Glutamatergic neuron (in vitro differentiated cells): ENCODE data around the gene BTNL8. TPM values are rescaled to one million over a fixed set of nuclear protein-coding genes. Genes with fewer than 3 reads are reported as not detected.
A peak's percentile ranks its signal among the peaks of the same experiment; 100 is the strongest.

ENCODE experiments used
- DNase-seq: peaks from one replicate; pipeline ENCODE4 v3.0.0; 2022
- H3K27ac Mint-ChIP-seq: one replicate; pipeline ENCODE4 v1.8.0; 2020; ENCODE audit warnings: mild to moderate bottlenecking, mixed read lengths, inconsistent platforms; ENCODE audit not compliant: unreplicated experiment
- H3K27me3 Mint-ChIP-seq: one replicate; pipeline ENCODE4 v1.8.0; 2020; ENCODE audit warnings: mild to moderate bottlenecking, moderate library complexity, mixed read lengths, inconsistent platforms; ENCODE audit not compliant: unreplicated experiment
- H3K36me3 Mint-ChIP-seq: one replicate; pipeline ENCODE4 v1.8.0; 2020; ENCODE audit warnings: mild to moderate bottlenecking, mixed read lengths, inconsistent platforms; ENCODE audit not compliant: unreplicated experiment
- H3K4me1 Mint-ChIP-seq: one replicate; pipeline ENCODE4 v1.8.0; 2020; ENCODE audit warnings: mild to moderate bottlenecking, low read depth, mixed read lengths, inconsistent platforms; ENCODE audit not compliant: unreplicated experiment
- H3K4me3 Mint-ChIP-seq: one replicate; pipeline ENCODE4 v1.8.0; 2020; ENCODE audit warnings: mild to moderate bottlenecking, mixed read lengths, inconsistent platforms; ENCODE audit not compliant: unreplicated experiment
- H3K9me3 Mint-ChIP-seq: one replicate; pipeline ENCODE4 v1.8.0; 2020; ENCODE audit warnings: mild to moderate bottlenecking, moderate library complexity, mixed read lengths, inconsistent platforms; ENCODE audit not compliant: unreplicated experiment
- total RNA-seq: library from RNA; stranded (reverse); fragmentation: NEBNext Ultra II Directional; extraction: Animal tissue kit (Norgen Biotek cat#: 25700); gene quantifications from one replicate; pipeline ENCODE4 v1.2.1, GENCODE V29; 2021; ENCODE audit not compliant: unreplicated experiment
- TF ChIP-seq, protein P1 (sequence below): fragments of 200-600 bp; sonication (generic); IDR thresholded peaks from one replicate; pipeline ENCODE4 v1.5.0; 2021; ENCODE audit not compliant: partially characterized antibody, unreplicated experiment

BTNL8 gene
- total RNA-seq, 1 donor from 2014 or later: not detected

DNA sequence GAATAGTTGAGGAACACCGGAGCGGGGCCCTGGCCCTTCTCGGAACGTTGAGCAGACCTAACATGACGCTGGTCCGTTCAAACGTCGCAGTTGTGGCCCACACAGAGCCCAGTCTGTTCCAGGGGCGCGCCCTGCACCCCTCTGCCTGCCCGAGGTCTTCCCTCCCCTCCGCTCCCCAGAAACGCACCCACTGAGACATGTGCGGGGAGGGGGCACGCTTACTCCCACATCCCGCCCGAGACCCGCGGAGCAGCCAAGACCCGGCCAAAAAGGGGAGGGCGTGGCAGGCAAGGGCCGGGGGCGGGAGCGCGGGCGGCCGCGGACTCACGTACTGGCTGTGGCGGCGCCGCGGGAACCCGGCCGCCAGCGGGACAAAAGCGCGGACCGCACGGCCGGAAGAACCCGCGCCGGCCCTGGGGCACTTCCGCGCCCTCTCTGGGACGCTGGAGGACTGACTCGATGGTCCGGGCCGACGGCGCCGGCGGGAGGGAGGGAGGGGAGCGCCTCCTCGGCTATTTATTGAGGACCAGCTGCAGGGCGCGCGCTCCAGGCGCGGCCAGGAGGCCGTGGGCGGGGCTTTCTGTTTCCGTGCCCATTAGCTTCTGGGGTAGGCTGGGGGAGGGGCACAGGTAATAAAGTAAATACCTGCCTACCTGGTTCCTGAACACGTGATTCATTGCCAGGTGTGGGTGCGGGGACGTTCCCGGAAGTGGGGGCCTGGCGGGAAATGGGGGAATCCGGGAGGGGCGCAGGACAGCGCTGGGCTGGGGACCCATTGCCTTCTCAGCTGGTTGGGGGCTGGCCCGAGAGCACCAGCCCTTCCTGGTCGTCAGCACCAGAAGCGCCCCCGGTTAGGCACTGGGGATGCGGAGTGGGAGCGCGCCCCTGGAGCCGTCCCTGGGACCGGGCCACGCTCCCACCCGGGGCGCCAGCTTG is 37.8 kb upstream of the BTNL8 start, which contains the start of gene ZFP62:
Gene ZFP62 (minus strand): TSS at position 390 of the 936 bp plus-strand sequence. CDS start 57 bp downstream, at position 333.
- Mint-ChIP-seq H3K36me3 (no peaks in the 10 kb centered on the region), H3K27me3 (peaks cover 3% of the 10 kb centered on the region), H3K9me3 (no peaks in the 10 kb centered on the region), H3K4me1 (peaks cover 4% of the 10 kb centered on the region), H3K27ac (peak within 1 kb of the TSS; percentile 81), H3K4me3 (peak within 1 kb of the TSS; percentile 94)
- TF ChIP-seq, protein P1, sequence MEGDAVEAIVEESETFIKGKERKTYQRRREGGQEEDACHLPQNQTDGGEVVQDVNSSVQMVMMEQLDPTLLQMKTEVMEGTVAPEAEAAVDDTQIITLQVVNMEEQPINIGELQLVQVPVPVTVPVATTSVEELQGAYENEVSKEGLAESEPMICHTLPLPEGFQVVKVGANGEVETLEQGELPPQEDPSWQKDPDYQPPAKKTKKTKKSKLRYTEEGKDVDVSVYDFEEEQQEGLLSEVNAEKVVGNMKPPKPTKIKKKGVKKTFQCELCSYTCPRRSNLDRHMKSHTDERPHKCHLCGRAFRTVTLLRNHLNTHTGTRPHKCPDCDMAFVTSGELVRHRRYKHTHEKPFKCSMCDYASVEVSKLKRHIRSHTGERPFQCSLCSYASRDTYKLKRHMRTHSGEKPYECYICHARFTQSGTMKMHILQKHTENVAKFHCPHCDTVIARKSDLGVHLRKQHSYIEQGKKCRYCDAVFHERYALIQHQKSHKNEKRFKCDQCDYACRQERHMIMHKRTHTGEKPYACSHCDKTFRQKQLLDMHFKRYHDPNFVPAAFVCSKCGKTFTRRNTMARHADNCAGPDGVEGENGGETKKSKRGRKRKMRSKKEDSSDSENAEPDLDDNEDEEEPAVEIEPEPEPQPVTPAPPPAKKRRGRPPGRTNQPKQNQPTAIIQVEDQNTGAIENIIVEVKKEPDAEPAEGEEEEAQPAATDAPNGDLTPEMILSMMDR: no peak
- DNase-seq: peak; percentile 95

DNA sequence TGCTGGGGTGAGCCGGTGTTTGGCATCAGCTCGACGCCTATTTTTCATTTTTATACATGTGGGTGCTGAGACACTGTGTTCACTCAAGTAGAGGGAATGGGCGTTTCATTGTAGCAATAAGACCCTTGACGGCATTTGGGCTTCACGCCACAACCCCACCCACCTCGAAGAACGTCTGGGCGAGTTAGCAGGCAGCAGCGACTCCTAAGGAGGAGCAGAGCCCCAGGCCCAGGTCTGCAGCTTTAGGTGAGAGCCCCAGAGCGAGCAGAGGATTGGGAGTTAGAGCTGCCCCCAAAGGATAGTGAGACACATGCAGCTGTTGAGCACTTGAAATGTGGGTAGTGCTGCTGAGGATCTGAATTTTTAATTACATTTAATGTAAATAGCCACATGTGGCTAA is 36.3 kb upstream of the BTNL8 start:
- Mint-ChIP-seq H3K27ac (no peak overlapping the region), H3K27me3 (peaks cover 3% of the 10 kb centered on the region), H3K4me1 (peaks cover 4% of the 10 kb centered on the region), H3K36me3 (no peaks in the 10 kb centered on the region), H3K4me3 (peak overlapping the region; percentile 25), H3K9me3 (no peaks in the 10 kb centered on the region)
- TF ChIP-seq, protein P1: no peak
- no peak for DNase-seq

GRCh38 chr5:180865981-180866695 is 32.8 kb upstream of the BTNL8 start:
- TF ChIP-seq, protein P1: no peak
- H3K4me1 Mint-ChIP-seq: no peaks in the 10 kb centered on the region
- no peak overlapping the region for H3K4me3 Mint-ChIP-seq
- no peaks in the 10 kb centered on the region for H3K36me3 Mint-ChIP-seq
- no peak for DNase-seq
- H3K27ac Mint-ChIP-seq: no peak overlapping the region
- peaks cover 1% of the 10 kb centered on the region for H3K27me3 Mint-ChIP-seq
- H3K9me3 Mint-ChIP-seq: no peaks in the 10 kb centered on the region

GRCh38 chr5:180866985-180867384 is 32.0 kb upstream of the BTNL8 start:
- Mint-ChIP-seq H3K36me3 (no peaks in the 10 kb centered on the region), H3K27ac (no peak overlapping the region), H3K27me3 (peaks cover 1% of the 10 kb centered on the region), H3K9me3 (no peaks in the 10 kb centered on the region), H3K4me3 (no peak overlapping the region), H3K4me1 (no peaks in the 10 kb centered on the region)
- DNase-seq: no peak
- TF ChIP-seq, protein P1: no peak

- Mint-ChIP-seq H3K27ac (no peak overlapping the region), H3K4me3 (no peak overlapping the region), H3K36me3 (no peaks in the 10 kb centered on the region), H3K27me3 (no peaks in the 10 kb centered on the region), H3K9me3 (no peaks in the 10 kb centered on the region), H3K4me1 (no peaks in the 10 kb centered on the region)
- DNase-seq: peak; percentile 93
- TF ChIP-seq, protein P1: peak; percentile 74
Measured at GRCh38 chr5:180868960-180869359, 30.0 kb upstream of the BTNL8 start.
